Tibial nerve (tissue), 4 donors: Measurements from ENCODE around the gene MDGA2.

Experiments
- CTCF ChIP-seq, 5 experiments: fragments of 200-600 bp in 3 of 5; fragments of 450-650 bp in 2 of 5; sonication (generic) in 3 of 5; IDR thresholded peaks; one replicate each; pipeline ENCODE4 v1.5.1; 2016 to 2019; ENCODE audit warnings: antibody characterized with exemption in 5 of 5, mild to moderate bottlenecking in 3 of 5, moderate library complexity in 2 of 5
- EP300 ChIP-seq, 2 donors: sonication (generic); formaldehyde crosslinking; IDR thresholded peaks; one replicate each; pipeline ENCODE4 v1.6.1; 2017; ENCODE audit warnings: antibody characterized with exemption in 2 of 2, mild to moderate bottlenecking in 1 of 2
- POLR2A ChIP-seq, 2 donors: fragments of 450-650 bp; IDR thresholded peaks; one replicate each; pipeline ENCODE4 v1.6.1; 2017; ENCODE audit warnings: antibody characterized with exemption in 2 of 2, mild to moderate bottlenecking in 2 of 2, moderate library complexity in 2 of 2

GRCh38 chr14:47447076-47447475 is 228.3 kb downstream of the MDGA2 start:
- TF ChIP-seq POLR2A (IDR thresholded peaks at IDR 0.05) (no peak), CTCF (IDR thresholded peaks at IDR 0.05) (no peak), EP300 (IDR thresholded peaks at IDR 0.05) (no peak)
